ENCODE results near the gene MEPE.
A peak's percentile ranks its signal among the peaks of the same experiment; 100 is the strongest.

The MEPE gene

DNA sequence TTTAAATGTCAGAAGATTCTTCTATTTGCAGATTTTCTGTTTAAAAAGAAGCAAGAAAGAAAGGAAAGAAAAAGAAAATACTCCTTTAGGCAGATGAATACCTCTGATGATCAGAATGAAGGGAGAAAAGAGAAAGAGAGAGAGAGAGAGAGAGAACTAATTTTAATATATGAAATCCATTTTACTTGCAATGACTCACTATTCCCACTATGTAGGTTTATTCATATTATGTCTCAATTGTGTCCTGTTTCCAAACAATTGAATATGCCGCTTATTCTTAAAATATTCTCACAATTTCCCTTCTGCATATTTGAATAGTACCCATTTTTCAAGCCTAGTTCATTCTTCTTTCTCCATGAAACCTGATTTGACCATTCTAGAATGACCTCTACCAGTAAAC lies 11.7 kb downstream of the MEPE start:
- no peak for DNase-seq

GRCh38 chr4:87846226-87846625 lies 13.5 kb downstream of the MEPE start:
- no peak for DNase-seq

- DNase-seq, result peak; percentile 26
These were observed 16.0 kb downstream of the MEPE start for GRCh38 chr4:87848622-87849351.

- DNase-seq, result no peak
These were observed 16.8 kb downstream of the MEPE start for GRCh38 chr4:87849612-87850011.

DNA sequence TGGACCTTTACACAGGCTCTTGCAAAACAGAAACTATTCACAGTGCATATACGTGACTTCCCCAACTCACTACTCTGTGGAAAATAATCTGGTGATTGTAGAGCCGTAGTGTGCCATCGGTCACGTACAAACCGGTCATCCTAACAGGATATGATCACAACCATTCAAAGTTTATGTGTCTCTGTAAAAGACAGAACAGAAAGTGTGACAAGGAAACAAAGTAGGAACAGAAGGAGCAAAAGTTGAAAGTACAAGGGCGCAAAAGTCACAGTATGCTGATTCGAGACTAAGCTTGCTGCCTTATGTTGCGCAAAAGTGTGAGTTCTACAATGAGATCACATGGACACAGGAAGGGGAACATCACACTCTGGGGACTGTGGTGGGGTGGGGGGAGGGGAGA lies 18.6 kb downstream of the MEPE start:
- peak; percentile 1 for DNase-seq

DNA sequence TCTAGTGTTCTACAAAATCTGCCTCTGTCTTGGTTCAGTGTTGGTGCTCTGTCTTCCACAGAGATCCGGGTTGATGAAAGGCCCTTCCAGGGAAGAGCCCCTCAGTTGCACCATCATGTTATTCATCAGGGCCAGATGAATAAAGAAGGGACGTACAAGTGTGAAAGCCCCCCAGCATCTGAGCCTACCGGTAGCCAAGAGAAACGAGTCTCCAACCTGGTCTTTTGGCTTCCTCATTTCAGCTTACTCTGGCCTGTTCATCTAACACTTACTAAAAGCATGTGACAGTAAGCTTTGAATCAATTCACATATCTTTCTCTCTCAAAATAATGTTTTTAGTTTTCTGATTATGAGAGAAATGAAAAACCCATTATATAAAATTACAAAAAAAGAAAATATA lies 19.2 kb downstream of the MEPE start:
- no peak for DNase-seq

DNA sequence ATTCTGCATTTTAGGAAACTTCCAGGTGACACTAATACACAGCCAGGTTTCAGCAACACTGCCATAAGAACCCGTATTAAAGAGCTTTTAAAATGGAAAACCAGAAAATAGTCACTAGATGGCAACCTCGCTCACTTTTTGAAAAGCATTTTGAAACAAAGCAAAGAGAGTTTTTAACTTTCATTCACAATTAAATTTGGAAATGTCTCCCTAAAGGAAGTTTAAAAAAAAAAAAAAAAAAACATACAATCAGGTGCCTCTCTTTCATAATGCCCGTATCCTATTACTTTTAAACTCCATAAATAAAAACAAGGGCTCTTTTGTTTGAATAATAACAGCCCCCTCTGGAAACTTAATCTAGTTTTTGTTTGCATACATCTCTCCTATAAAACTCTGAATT lies 20.3 kb downstream of the MEPE start:
- DNase-seq, result peak; percentile 10

GRCh38 chr4:87853891-87854290 lies 21.1 kb downstream of the MEPE start:
- no peak for DNase-seq

DNA sequence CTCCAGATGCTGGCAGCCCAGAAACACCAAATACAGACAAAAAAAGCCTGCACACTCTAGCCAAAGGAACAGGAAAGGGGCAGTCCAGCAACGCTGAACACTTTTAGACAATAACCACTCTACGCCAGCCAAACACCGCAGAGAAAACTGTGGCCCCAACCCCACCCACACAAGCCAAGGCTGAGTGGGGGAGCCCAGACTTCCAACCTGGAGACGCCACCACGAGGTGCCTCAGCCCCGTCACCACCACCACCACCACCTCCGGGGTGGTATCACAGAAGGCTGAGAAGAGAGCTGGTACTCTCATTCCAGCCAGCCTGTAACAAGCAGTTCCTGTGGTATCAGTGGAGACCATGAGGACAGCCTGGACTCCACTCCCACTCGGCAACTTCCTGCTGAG lies 22.8 kb downstream of the MEPE start:
- no peak for DNase-seq

DNA sequence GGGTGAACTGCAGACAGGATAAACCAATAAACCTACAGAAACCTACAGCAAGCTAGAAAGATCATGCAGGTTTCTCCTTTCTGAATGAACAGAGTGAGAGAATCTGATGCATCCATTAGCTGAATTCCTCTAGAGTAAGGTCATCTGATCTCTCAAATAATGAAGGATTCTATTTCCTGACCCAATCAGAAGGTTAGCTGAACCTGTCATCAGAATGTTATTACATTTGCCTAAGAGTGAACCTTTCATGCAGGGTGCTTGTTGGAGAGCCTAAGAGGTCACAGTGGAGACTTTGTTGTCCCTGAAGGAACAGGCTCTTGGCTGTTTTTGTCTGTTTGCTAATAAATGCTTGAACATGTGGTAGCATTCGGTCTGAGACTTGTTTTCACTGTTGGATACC lies 24.0 kb downstream of the MEPE start:
- DNase-seq, result no peak

- DNase-seq, result no peak
These were observed 25.0 kb downstream of the MEPE start for GRCh38 chr4:87857789-87858188.

DNA sequence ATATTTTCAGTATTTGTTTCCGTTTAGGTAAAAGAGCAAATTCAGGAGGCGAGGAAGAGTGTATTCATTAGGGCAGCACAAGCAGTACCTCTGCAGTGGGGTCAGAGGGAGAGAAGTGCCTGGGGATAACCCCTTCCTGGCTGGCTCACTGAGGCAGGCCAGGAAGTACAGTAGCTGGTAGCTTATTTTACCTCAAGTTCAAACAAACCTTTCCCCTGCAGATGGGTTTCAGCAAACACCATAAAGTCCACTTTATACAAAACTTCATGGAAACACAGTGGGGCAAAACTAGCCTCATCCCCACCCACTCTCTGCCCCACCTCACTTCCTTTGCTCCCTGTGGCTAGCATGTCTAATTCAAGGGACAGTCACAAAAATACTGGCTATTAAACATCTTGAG lies 29.5 kb downstream of the MEPE start:
- DNase-seq, result no peak

DNA sequence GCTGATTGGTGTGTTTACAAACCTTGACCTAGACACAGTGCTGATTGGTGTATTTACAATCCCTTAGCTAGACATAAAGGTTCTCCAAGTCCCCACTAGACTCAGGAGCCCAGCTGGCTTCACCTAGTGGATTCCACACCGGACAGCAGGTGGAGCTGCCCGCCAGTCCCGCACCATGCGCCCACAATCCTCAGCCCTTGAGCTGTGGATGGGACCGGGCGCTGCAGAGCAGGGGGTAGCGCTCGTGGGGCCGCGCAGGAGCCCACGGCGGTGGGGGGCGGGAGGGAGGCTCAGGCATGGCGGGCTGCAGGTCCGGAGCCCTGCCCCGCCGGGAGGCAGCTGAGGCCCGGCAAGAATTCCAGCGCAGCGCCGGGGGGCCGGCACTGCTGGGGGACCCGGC lies 30.7 kb downstream of the MEPE start:
- DNase-seq, result no peak

DNA sequence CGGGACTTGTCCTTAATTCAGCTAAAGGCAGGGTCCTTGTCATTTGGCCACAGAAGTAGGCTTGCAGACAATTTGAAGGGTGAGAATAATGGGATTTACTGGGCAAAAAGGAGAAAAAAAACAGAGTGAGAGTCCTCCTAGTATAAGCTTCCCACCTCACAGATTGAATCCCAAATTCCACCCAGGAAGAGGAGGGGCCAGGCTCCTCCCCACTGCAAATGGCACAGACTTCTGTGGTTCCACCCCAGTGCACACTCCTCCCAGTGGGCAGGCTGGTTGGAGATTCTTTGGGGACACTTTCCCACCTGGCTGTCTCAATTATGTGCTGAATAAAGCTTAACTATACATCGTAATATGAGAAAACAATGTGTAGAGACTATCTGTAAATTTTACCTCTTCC lies 31.6 kb downstream of the MEPE start:
- DNase-seq, result no peak

DNA sequence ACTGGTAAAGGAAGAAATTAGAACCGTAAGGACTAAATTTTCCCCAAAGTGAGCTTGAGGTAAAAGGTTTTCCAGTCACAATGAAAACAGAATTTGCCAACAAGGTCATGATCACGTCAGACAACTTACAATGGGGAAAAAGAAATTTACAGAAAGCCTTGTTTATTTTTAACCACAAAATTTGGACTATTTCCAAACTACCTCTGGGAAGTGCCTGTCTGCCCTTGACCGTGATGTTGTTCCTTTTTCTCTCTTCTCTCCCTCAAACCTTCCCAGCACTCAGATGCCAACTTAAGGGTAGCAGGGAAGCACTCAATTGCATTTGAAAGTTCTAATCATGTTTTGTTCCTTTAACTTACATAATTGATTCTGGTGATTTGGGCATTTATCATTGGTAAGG lies 32.5 kb downstream of the MEPE start:
- no peak for DNase-seq

DNA sequence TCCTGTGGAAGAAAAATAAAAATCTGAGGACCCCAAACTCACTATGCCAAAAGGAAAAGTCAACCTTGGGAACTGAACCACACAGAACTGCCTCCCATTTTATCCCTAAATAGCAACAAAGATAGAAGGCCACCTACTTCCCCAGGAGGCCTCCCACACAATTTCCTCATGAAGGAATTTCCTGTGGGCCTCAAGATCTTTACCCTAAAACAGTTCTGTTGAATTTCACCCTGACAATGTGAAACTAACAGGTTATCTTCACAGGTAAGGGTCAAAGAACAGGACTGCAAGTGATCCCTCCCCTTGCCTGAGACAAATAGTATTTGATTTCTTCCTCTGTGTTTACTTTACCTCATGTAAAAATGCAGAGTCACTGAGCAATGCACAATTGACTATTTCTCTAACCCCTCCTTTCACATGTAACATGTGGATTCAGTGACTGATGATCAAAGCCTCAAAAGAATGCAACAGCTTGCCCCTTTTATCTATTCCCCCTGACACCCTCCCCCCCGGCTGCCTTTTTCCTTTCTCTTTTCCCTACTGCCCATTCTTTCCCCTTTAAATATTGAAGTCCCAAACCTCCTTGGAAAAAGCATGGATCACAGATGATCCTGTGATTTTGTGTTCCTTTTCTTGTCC lies 33.3 kb downstream of the MEPE start:
- DNase-seq, result no peak

DNA sequence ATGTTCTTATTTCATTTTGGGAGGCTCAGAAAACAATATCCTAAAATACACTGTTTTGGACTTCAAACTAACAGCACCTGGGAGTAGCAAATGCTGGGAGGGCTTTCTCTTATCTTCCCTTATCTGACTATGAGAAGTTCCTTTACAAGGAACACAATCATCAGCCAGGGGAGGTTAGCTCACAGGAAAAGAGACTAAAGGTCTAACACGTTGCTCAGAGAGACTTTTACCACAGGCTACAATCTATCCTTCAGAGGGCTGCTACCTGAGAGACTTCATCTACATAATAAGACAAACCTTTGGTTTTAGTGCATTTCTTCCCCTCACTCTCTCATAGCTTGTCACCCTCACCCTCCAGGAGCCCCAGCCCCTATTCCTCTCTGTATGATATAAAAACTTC lies 35.8 kb downstream of the MEPE start:
- no peak for DNase-seq

DNA sequence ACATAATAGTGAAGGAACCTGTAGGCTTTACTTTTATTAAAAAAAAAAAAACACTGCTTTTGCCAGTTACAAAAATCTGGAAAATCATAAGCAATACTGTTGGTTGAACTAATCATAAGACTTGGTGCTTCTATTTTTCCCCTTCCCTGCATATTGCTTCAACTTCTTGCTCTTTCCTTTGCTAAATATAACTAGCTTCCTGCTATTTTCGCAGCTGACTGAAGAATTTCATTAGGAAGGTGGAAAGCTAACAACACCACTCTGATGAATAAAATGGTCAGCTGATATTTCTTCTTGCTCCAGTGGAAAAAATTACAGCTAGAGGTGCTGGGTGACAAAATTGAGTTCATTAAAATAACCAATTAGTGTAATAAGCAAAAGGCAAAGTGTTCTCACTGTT lies 39.3 kb downstream of the MEPE start:
- DNase-seq, result no peak

DNA sequence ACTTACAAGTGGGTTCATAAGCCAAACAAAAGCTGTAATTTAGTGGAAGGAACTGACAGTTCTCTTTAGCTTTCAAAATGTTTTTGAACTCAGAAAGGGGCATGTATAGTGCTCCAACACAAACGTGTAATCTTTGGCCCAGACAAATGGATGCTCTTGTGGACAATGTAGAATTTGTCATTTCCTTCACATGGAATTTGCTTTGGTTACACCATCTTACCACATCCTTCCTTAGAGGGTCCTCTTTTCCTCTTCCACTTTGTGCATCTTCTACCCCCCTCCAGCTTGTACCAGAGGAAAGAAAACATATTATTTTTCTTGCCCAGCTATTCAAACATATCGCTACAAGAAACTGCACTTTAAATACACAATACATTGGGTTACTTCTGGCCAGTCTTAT lies 42.4 kb downstream of the MEPE start:
- DNase-seq, result no peak

DNA sequence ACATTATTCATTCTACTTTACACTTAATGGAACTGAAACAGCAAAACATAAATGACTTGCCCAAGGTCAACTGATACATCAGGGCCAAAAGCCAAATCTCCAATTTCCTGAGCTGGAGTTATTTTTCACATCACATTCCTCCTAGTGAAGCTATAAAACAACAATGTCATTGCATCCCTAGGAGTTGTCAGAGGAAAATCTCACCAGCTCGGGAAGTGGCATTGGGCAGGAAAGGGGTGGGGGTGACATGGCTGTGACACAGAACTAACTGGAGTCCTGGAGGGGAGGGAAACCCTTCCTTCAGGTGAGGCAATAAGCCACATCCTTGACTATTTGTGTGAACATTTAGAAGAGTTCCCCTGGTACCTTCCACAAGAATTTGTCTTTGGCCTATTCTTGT lies 47.3 kb downstream of the MEPE start:
- DNase-seq, result no peak

GRCh38 chr4:87881115-87881514 lies 48.3 kb downstream of the MEPE start:
- no peak for DNase-seq

GRCh38 chr4:87882321-87882720 lies 49.6 kb downstream of the MEPE start:
- no peak for DNase-seq

GRCh38 chr4:87882861-87883260 lies 50.1 kb downstream of the MEPE start:
- no peak for DNase-seq

GRCh38 chr4:87884976-87885549 lies 52.3 kb downstream of the MEPE start:
- DNase-seq, result no peak

DNA sequence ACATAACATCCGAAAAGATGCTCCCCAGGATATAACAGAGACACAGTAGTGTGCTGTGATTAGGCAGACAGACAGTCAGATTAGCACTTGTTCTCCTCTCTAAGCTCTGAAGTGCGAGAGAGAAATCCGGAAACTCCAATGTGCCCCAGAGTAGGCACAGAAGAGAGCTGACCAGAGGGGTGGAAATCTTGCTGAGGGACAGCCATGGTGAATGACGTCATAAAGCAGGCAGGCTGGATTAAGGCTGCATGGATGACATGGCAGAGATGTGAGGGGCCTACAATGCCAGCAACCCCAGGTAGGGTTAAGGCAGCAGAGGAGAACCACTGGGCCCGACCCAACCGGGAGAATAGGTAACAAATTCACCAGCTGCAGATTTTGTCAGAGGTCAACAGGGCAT lies 53.3 kb downstream of the MEPE start:
- DNase-seq, result no peak
